PFSK-1 (cell line): ENCODE results near the gene DLGAP1.
A peak's percentile ranks its signal among the peaks of the same experiment; 100 is the strongest.

Source experiments
- FOXP2 ChIP-seq: optimal IDR thresholded peaks from 2 replicates; pipeline ENCODE3; 2011; ENCODE audit warnings: borderline replicate concordance, control low read depth, inconsistent platforms; ENCODE audit not compliant: insufficient read depth; ENCODE audit errors: extremely low read length, extremely low read depth
- POLR2AphosphoS5 ChIP-seq: IDR thresholded peaks from 2 replicates; pipeline ENCODE4 v1.6.1; 2012; ENCODE audit warnings: low read depth, mild to moderate bottlenecking, control low read depth, low read length, moderate library complexity
- REST ChIP-seq, 2 experiments: IDR thresholded peaks; 2 replicates each; pipeline versions ENCODE4 v1.6.1 to v1.8.0; 2011 to 2012; ENCODE audit warnings: low read depth in 2 of 2, low read length in 2 of 2, control low read depth in 1 of 2, inconsistent platforms in 1 of 2, mild to moderate bottlenecking in 1 of 2, moderate library complexity in 1 of 2; ENCODE audit not compliant: insufficient read depth in 1 of 2
- SIN3A ChIP-seq: IDR thresholded peaks from 2 replicates; pipeline ENCODE4 v1.6.1; 2012; ENCODE audit warnings: mild to moderate bottlenecking, low read length, moderate library complexity, borderline replicate concordance; ENCODE audit not compliant: insufficient read depth
- TAF1 ChIP-seq: IDR thresholded peaks from 2 replicates; pipeline ENCODE4 v1.6.1; 2012; ENCODE audit warnings: low read length, control low read depth, borderline replicate concordance; ENCODE audit not compliant: insufficient read depth

Gene DLGAP1

DNA sequence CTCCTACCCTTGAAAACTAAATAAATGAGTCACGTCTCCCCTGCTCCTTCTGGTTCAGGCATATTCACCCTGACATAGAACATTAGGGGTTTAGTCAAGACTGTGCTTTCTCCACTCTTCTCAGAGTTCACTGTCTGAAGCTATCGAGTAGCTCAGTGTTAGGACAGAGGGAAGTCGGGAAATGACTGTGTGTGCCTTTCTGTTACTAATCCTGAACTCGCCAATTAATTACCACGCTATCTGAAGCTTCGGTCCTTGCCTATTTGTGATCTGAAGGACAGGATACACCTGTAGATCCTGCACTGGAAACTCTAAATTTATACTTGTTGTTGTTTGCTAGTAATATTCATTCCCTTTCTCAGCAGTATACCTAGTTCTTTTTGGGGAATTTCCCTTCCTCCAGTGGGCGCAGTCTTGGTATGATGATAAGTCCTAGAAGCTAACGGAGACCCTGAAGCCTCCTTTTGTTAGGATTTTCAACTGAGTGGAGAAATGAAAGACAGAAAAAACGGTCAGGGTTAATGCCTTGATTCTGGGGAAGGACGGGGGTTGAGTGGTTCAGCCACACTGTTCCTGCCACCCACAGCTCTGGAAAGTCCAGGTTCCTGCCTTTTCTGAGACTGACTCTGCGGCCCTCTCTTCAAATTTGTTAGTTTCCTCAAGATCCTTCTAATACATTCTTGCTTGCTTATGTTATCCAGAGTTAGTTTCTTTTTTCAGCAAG lies 218.0 kb downstream of the DLGAP1 start:
- no peak for TF ChIP-seq TAF1
- TF ChIP-seq REST (IDR thresholded peaks at IDR 0.05; ENCODE audit: insufficient read depth in 1 of 2, low read depth in 2 of 2, low read length in 2 of 2): no peak
- no peak; the same call in 1 of the 2 replicates for TF ChIP-seq POLR2AphosphoS5
- no peak for TF ChIP-seq SIN3A
- no peak for TF ChIP-seq FOXP2

DNA sequence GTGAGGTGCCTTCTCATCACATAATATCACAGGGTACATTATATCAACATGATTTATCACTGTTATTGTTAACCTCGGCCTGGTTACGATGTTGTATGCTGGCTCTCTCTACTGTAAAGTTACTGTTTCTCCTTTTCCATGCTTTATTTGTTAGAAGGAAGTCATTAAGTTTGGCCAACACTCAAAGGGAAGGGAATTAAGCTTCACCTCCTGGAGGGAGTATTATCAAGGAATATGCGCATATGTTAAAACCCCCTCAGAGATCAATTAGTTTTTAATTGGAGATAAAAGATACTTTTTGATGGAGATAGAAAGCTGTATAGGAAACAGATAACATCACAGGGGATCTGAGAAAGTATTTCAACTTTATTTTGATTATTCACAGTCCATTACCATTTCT lies 221.6 kb downstream of the DLGAP1 start:
- TF ChIP-seq POLR2AphosphoS5 (no peak), TAF1 (no peak), FOXP2 (no peak), REST (IDR thresholded peaks at IDR 0.05; ENCODE audit: insufficient read depth in 1 of 2, low read depth in 2 of 2, low read length in 2 of 2) (no peak), SIN3A (no peak)

- TF ChIP-seq FOXP2 (no peak), SIN3A (no peak), REST (IDR thresholded peaks at IDR 0.05; ENCODE audit: insufficient read depth in 1 of 2, low read depth in 2 of 2, low read length in 2 of 2) (no peak), TAF1 (no peak), POLR2AphosphoS5 (no peak)
Measured at GRCh38 chr18:4232656-4233055, 222.5 kb downstream of the DLGAP1 start.

GRCh38 chr18:4231260-4231659 lies 223.8 kb downstream of the DLGAP1 start:
- no peak for TF ChIP-seq SIN3A
- no peak for TF ChIP-seq POLR2AphosphoS5
- no peak for TF ChIP-seq TAF1
- TF ChIP-seq REST (IDR thresholded peaks at IDR 0.05; ENCODE audit: insufficient read depth in 1 of 2, low read depth in 2 of 2, low read length in 2 of 2): no peak
- no peak for TF ChIP-seq FOXP2

- TF ChIP-seq FOXP2: no peak
- no peak for TF ChIP-seq TAF1
- TF ChIP-seq REST (IDR thresholded peaks at IDR 0.05; ENCODE audit: insufficient read depth in 1 of 2, low read depth in 2 of 2, low read length in 2 of 2): peak; percentile 80 to 94
- TF ChIP-seq POLR2AphosphoS5: no peak
- no peak for TF ChIP-seq SIN3A
Measured at GRCh38 chr18:4230450-4231168, 224.5 kb downstream of the DLGAP1 start.
